ENCODE results near the gene EPS8. TPM values are rescaled to one million over a fixed set of nuclear protein-coding genes. Genes with fewer than 3 reads are reported as not detected.
"Not testable (repeated sequence)": the region's sequence is repeated elsewhere in the genome, so short reads cannot be mapped to it uniquely, and the experiment has no call there.

The EPS8 gene
- polyA plus RNA-seq, 3 donors, result 4.1 to 4.8 (median 4.3) TPM

DNA sequence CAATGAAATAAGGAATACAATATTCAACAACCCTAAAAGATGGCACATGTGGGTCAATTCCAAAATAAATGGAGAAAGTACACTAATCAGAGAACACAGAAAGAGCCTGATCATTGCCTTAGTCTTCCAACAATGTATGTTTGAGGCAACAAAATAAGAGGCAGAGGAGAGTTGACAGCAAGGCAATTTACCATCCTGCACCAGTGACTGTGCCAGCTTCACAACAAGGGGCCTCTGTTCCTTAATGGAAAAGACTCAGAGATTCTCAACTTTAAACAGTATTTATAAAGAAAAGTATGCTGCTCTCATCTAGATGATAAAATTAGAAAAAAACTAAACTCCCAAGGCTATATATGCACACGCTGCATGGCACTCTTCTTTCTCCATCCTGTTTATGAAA is 25.9 kb downstream of the EPS8 start:
- intact Hi-C loops (cut with micrococcal nuclease), result no loop called here
- Histone ChIP-seq H2AFZ (ENCODE audit: insufficient read depth, low read depth, low read length, poor library complexity, severe bottlenecking) (no peak overlapping the region), H4K20me1 (ENCODE audit: insufficient read depth, low read length) (no peaks in the 10 kb centered on the region), H3K4me1 (ENCODE audit: control insufficient read depth in 1 of 2, insufficient read depth in 2 of 2, low read length in 2 of 2) (no peaks in the 10 kb centered on the region), H3K4me2 (replicated peaks; ENCODE audit: extremely low read depth, low read length, poor library complexity, severe bottlenecking) (no peak overlapping the region), H3K27ac (ENCODE audit: low read depth in 1 of 2, low read length in 2 of 2) (no peak overlapping the region), H3K36me3 (replicated peaks in 1 of 2; ENCODE audit: control insufficient read depth in 1 of 2, insufficient read depth in 2 of 2, low read length in 2 of 2) (no peaks in the 10 kb centered on the region), H3K9ac (ENCODE audit: insufficient read depth, low read length, poor library complexity, severe bottlenecking) (no peak overlapping the region), H3K79me2 (ENCODE audit: insufficient read depth, low read length) (no peaks in the 10 kb centered on the region), H3K4me3 (replicated peaks in 1 of 3; ENCODE audit: low read depth in 2 of 3, low read length in 3 of 3) (no peak overlapping the region), H3K27me3 (ENCODE audit: control insufficient read depth in 2 of 2, insufficient read depth in 2 of 2, low read length in 2 of 2) (no peaks in the 10 kb centered on the region), H3K9me3 (replicated peaks in 1 of 2; ENCODE audit: control insufficient read depth in 1 of 2, insufficient read depth in 1 of 2, low read length in 2 of 2) (no peaks in the 10 kb centered on the region)
- H3K4me3 Mint-ChIP-seq, result no peak overlapping the region
- WGBS (ENCODE audit: insufficient coverage), result 100% methylated on average over 1 of the region's 1 CpG
- no peak for DNase-seq
- TF ChIP-seq, protein P1, sequence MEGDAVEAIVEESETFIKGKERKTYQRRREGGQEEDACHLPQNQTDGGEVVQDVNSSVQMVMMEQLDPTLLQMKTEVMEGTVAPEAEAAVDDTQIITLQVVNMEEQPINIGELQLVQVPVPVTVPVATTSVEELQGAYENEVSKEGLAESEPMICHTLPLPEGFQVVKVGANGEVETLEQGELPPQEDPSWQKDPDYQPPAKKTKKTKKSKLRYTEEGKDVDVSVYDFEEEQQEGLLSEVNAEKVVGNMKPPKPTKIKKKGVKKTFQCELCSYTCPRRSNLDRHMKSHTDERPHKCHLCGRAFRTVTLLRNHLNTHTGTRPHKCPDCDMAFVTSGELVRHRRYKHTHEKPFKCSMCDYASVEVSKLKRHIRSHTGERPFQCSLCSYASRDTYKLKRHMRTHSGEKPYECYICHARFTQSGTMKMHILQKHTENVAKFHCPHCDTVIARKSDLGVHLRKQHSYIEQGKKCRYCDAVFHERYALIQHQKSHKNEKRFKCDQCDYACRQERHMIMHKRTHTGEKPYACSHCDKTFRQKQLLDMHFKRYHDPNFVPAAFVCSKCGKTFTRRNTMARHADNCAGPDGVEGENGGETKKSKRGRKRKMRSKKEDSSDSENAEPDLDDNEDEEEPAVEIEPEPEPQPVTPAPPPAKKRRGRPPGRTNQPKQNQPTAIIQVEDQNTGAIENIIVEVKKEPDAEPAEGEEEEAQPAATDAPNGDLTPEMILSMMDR (IDR thresholded peaks at IDR 0.05), result no peak
- H3K27me3 Mint-ChIP-seq (ENCODE audit: low read depth in 3 of 3), result peaks cover 0 to 4% (median 0%) of the 10 kb centered on the region in 3 donors
- H3K4me1 Mint-ChIP-seq, result no peaks in the 10 kb centered on the region
- no peaks in the 10 kb centered on the region for H3K36me3 Mint-ChIP-seq
- peaks cover 0 to 10% (median 2%) of the 10 kb centered on the region in 7 donors for H3K9me3 Mint-ChIP-seq
- no peak overlapping the region for H3K27ac Mint-ChIP-seq

DNA sequence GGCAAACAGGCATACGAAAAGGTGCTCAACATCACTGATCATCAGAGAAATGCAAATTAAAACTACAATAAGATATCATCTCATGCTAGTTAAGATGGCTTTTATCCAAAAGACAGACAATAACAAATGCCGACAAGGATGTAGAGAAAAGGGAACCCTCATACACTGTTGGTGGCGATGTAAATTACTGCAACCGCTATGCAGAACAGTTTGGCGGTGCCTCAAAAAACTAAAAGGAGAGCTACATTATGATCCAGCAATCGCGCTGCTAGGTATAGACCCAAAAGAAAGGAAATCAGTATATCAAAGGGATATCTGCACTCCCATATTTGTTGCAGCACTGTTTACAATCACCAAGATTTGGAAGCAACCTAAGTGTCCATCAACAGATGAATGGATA is 27.0 kb downstream of the EPS8 start:
- H4K20me1 ChIP-seq (ENCODE audit: insufficient read depth, low read length); H3K36me3 Mint-ChIP-seq; H3K27me3 ChIP-seq (ENCODE audit: control insufficient read depth in 2 of 2, insufficient read depth in 2 of 2, low read length in 2 of 2); H3K4me3 Mint-ChIP-seq; H3K27ac Mint-ChIP-seq; H2AFZ ChIP-seq (ENCODE audit: insufficient read depth, low read depth, low read length, poor library complexity, severe bottlenecking); intact Hi-C loops (cut with micrococcal nuclease); H3K27me3 Mint-ChIP-seq (ENCODE audit: low read depth in 3 of 3); DNase-seq; H3K36me3 ChIP-seq (replicated peaks in 1 of 2; ENCODE audit: control insufficient read depth in 1 of 2, insufficient read depth in 2 of 2, low read length in 2 of 2); H3K4me3 ChIP-seq (replicated peaks in 1 of 3; ENCODE audit: low read depth in 2 of 3, low read length in 3 of 3); H3K4me1 ChIP-seq (ENCODE audit: control insufficient read depth in 1 of 2, insufficient read depth in 2 of 2, low read length in 2 of 2); H3K27ac ChIP-seq (ENCODE audit: low read depth in 1 of 2, low read length in 2 of 2); H3K4me1 Mint-ChIP-seq; H3K4me2 ChIP-seq (replicated peaks; ENCODE audit: extremely low read depth, low read length, poor library complexity, severe bottlenecking); H3K9ac ChIP-seq (ENCODE audit: insufficient read depth, low read length, poor library complexity, severe bottlenecking); H3K9me3 ChIP-seq (replicated peaks in 1 of 2; ENCODE audit: control insufficient read depth in 1 of 2, insufficient read depth in 1 of 2, low read length in 2 of 2); H3K79me2 ChIP-seq (ENCODE audit: insufficient read depth, low read length): not testable (repeated sequence)
- H3K9me3 Mint-ChIP-seq, result peaks cover 0 to 10% (median 2%) of the 10 kb centered on the region in 7 donors
- WGBS (ENCODE audit: insufficient coverage), result 100% methylated on average over 3 of the region's 7 CpGs
